Right kidney (tissue), 1 donor: ENCODE measurements around the gene OR2T5.
"Not testable (repeated sequence)": the region's sequence is repeated elsewhere in the genome, so short reads cannot be mapped to it uniquely, and the experiment has no call there.

Source experiments
- DNase-seq: peaks from one replicate; pipeline ENCODE4 v3.0.0-alpha.2; 2016

Gene OR2T5

GRCh38 chr1:248500305-248501035 is 12.1 kb downstream of the OR2T5 start:
- DNase-seq, result not testable (repeated sequence)

GRCh38 chr1:248507773-248508172 is 19.4 kb downstream of the OR2T5 start, which contains the start of gene OR2G6:
Gene OR2G6 (plus strand): TSS chr1:248508073. CDS start chr1:248521647, 13,574 bp downstream.
- not testable (repeated sequence) for DNase-seq

- not testable (repeated sequence) for DNase-seq
These were observed 21.8 kb downstream of the OR2T5 start for GRCh38 chr1:248510217-248510616.

GRCh38 chr1:248521856-248522255 is 33.5 kb downstream of the OR2T5 start:
- DNase-seq, result no peak

- DNase-seq, result not testable (repeated sequence)
These were observed 49.1 kb downstream of the OR2T5 start for GRCh38 chr1:248537449-248537848.
